ENCODE measurements around the gene ZNF57.
"Not testable (repeated sequence)": the region's sequence is repeated elsewhere in the genome, so short reads cannot be mapped to it uniquely, and the experiment has no call there.

The ZNF57 gene

DNA sequence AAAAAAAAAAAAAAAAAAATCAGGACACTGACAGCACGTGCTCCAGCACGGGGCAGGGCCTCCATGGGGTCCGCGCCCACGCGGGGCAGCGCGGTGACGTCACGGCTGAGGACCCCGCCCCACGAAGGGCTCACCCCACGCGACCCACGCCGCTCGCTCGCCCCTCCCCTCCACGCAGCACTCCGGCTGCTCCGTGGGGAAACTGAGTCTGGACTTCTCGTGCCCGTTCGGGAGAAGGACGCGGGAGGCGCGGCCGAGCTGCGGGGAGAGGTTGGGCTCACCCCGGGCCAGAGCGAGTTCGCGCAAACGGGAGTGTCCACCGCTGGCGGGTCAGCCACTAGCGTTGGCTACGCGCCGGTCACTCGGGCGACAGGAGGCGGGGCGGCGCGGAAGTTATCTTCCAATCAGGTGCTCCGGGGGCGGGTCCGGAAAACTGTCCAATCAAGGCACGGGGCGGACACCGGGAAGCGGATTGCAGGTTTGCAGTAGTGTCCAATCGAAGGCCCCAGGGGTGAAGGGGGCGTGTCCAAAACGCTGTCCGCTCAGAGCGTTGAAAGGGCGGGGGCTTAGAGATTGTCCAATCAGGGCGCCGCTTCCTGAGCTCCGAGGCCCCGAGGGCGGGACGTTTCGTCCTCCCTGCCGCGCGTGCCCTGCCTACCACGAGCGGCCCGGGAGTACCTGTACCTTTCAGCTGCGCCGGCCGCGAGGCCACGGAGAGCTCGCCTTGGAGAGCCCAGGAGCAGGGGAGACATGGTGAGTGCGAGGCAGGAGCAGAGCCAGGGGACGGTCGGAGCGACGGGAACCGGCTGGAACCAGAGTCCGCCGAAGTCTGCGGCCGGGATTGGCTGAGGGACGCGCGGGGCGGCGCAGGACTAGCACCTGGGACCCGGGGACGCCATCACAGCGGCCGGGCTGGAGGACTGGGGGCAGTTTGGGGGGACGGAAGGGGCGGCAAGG lies at the start of gene ZNF57:
Gene ZNF57 (plus strand): TSS at position 633 of the 957 bp plus-strand sequence. CDS start 118 bp downstream, at position 751.
- DNase-seq, result peak; percentile 98

DNA sequence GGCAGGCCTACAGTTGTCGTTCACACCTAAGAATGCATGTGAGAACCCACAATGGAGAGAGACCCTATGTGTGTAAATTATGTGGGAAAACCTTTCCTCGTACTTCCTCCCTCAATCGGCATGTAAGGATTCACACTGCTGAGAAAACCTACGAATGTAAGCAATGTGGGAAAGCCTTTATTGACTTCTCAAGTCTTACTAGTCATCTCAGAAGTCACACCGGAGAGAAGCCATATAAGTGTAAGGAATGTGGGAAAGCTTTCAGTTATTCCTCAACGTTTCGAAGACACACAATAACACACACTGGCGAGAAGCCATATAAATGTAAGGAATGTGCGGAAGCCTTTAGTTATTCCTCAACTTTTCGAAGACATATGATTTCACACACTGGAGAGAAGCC lies 48.1 kb upstream of the ZNF57 start:
- DNase-seq, result no peak

DNA sequence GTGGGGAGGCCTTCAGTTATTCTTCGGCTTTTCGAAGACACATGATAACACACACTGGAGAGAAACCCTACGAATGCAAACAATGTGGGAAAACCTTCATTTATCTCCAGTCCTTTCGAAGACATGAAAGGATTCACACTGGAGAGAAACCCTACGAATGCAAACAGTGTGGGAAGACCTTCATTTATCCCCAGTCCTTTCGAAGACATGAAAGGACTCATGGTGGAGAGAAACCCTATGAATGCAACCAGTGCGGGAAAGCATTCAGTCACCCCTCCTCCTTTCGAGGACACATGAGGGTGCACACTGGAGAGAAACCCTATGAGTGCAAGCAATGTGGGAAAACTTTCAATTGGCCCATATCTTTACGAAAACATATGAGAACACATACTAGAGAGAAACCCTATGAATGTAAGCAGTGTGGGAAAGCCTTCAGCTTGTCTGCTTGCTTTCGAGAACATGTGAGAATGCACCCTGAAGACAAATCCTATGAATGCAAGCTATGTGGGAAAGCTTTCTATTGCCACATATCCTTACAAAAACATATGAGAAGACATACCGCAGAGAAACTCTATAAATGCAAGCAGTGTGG lies 47.6 kb upstream of the ZNF57 start:
- no peak for DNase-seq

DNA sequence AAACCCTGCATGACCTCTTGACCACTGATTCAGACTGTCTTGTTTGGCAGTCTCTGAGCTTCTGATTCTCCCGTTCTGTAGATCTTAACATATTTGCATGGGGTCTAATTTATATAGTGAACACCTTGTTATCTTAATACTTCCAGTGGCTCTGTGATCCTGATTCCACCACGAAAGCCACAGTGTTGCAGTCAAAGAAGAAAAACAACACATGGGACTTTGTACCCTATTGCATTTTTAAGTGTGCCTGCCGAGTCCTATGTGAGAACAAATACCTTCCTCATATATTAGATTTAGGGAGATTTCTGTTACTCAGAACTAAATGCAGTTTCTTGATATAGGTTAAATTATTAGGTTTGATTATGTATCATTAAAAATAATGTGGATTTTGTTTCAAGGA lies 45.9 kb upstream of the ZNF57 start:
- DNase-seq, result no peak

DNA sequence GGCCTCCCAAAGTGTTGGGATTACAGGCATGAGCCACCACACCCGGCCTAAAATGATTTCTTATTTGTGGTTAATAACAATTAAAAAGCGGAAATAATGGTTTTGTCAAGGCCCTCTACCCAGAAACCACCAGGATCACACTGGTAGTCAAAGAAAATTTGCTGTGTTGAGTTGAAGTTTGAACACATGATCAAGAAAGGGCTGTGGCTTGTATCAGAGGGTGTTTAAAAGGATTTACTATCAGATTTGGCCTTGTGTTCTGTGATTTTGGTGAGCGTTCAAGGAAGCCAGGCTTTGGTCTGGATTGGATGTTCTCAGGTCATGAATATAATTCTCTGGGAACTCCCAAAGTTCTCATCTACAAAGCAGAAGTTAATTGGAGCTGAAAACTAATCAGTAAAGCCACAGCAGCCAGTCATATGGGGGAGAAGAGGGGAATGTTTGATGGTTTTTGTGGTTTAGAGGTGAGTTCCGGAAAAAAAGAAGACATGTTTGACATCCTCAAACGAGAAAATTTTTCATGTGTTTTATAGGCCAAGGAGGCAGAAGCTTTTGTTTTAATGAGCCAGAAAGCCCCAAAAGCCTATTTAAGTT lies 44.2 kb upstream of the ZNF57 start:
- no peak for DNase-seq

DNA sequence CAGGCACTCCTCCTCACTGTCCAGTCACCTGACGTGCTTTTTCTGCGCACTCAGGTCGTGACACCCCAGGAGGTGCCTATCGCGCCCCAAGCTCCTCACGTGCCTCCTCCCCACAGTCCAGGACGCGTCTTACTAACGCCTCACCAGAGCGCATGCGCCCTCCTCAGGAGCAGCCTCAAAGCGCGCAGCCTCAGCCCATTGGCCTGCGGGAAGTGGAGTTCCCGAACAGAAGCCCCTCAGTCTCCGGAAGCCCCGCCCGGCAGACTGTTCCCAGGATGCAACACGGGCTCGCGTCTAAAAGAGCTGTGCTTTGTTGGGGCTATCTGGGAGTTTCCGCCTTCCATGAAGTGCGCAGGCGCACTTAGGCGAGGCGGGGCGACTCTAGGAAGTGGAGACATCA lies 41.9 kb upstream of the ZNF57 start:
- no peak for DNase-seq

DNA sequence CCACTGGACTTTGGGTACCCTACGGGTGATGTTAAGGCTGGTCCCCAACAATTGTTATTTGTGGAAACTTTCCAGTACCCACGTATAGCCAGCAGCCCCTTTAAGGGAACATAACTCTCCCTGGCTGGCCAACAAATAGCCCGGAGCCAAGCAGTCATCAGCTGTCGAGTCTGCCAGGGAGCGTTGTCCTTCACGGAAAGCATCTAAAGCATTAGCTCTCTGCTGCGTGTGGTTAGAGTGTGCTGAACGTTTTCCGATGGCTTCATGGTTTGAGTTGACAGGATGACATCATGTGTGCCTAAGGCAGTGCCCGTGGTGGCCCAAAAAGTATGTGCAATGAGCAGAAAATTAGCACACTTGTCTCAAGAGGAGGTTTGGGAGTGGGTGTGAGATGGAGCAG lies 36.9 kb upstream of the ZNF57 start:
- DNase-seq, result no peak

DNA sequence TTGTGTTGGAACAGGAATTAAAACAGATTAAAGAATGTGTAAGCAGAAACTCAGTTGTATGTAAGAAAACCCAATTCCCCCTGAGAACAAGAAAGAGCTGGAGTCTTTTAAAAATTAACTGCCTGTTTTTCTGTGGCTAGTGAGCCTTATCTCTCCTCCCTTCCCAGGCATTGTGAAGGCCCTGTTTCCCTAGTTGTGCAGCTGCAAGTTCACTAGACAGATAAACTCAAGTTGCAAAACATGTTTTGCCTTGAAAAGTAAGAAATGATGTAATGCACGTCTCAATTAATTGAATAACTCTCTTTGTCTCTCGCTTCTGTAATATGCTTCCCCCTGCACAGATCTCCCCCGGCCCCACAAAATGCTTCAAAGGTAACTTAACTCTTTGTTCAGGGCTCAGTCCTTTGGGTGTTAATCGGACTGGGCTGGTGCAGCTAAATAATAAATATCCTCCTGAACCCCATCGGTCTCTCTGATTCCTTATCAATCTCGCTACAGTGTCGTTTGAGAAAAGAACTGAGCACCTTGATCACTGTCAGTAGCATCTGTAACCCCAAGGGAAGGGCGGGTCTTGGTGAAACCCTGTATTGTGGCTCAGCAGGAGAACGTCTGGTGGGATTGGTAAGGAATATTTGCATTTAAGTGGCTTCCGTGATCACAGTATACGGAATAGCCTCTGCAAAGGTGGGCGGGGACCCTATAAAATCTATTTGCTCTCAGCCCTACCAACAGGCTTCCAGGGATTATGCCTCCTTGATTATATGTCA lies 35.2 kb upstream of the ZNF57 start:
- no peak for DNase-seq

DNA sequence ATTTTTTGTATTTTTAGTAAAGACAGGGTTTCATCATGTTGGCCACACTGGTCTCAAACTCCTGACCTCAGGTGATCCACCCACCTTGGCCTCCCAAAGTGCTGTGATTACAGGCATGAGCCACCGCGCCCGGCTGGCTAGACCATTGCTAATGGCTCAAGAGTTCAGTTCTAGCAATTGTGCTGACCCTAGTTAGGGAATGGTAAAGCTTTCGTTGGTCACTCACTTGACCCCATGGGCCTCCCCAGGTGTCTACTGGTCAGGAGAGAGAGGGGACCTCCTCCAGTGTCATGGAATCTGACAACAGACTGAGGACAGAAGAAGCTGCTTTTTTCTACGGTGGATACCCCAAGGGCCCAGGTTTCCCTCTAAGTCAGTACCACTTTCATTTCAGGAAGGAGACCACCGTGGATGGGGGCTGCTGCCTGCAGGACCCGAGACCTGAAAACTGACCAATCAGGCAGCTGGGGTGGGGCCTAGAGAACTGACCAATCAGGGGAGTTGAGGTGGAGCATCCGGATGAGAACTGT lies 34.2 kb upstream of the ZNF57 start:
- DNase-seq, result no peak

DNA sequence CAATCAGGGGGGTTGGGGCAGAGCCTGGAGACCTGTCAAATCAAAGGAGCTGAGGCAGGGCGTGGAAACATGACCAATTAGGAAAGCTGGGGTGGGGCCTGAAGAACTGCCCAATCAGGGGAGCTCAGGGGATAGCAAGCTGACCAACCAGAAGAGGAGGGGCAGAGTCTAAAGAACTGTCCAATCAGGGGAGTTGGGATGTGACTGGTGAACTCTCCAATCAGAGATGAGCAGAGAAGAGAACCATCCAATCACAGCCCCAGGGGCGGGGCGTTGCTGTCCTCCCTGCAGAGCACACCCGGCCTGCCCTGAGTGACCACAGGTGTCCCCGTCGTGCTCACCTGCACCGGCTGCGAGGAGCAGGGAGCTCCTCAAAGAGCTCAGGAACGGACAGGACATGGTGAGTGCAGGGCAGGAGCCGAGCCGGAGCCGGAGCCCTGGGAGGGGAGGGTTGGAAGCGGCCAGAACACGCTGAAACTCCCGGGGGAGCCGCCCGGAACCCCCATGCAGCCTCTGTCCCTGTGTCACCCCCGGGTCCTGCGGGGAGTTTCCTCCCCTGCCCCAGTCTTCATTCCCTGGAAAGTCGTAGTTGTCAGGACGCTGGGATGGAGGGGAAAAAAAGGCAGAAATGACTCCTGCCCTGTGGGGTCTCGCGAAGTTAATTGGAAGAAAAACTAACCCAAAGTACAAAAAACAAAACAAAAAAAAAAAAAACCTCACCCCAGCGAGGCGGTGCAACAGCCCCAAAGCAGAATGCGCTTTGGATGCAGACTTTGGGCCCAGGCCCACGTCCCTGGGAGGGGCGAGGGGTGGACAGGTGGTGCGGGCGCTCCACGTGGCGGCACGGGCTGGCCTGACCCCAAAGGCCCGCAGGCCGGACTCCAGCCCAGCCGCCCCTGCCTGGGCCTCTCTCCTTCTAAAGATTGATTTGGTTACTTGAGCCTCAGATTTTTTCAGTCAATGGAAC lies 33.4 kb upstream of the ZNF57 start, which contains the start of gene ZNF556:
Gene ZNF556 (plus strand): TSS at position 311 of the 967 bp plus-strand sequence. CDS start 87 bp downstream, at position 398.
- no peak for DNase-seq

DNA sequence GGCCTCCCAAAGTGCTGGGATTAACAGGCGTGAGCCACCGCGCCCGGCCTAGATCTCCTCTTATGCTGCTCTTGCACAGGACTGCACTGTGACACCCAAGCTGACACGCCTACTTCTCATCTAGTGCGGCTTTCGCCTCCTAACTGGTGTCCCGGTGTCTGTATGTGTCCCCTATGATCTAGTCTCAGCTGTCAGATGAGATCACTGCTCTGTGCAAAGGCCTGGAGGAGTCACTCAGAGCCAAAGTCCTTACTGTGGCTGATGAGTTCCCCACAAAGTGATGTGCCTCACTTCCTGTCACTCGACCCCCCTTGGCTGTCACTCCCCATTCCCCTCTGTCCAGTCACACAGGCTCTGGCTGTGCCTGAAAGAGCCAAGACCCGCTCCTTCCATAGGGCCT lies 31.1 kb upstream of the ZNF57 start:
- DNase-seq, result no peak

DNA sequence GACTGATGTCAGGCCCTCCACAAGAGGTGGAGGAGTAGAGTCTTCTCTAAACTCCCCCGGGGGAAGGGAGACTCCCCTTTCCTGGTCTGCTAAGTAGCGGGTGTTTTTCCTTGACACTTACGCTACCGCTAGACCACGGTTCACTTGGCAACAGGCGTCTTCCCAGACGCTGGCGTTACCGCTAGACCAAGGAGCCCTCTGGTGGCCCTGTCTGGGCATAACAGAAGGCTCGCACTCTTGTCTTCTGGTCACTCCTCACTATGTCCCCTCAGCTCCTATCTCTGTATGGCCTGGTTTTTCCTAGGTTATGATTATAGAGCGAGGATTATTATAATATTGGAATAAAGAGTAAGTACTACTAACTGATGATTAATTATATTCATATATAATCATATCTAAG lies 28.6 kb upstream of the ZNF57 start:
- DNase-seq, result not testable (repeated sequence)

DNA sequence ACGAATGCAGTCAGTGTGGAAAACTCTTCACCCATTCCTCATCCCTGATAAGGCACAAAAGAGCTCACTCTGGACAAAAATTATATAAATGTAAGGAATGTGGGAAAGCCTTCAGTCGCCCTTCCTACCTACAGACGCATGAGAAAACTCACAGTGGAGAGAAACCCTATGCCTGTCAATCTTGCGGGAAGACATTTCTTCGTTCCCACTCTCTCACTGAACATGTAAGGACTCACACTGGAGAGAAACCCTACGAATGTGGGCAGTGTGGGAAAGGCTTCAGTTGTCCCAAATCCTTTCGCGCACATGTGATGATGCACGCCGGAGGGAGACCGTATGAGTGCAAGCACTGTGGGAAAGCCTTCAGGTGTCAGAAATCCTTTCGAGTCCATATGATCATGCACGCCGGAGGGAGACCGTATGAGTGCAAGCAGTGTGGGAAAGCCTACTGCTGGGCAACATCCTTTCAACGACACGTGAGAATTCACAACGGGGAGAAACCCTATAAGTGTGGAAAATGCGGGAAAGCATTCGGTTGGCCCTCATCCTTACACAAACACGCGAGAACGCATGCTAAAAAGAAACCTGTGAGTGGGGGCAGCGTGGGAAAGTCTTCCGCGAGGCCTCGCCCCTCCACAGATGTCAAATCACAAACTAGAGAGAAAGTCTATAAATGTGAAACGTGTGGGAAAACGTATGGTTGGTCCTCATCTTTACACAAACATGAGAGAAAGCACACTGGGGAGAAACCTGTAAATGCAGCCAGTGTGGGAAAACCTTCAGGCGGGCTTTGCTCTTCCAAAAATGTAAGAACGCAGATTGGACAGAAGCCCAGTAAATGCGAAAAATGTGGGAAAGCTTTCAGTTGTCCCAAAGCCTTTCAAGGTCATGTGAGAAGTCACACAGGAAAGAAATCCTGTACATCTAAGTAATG lies 23.1 kb upstream of the ZNF57 start:
- DNase-seq, result no peak

DNA sequence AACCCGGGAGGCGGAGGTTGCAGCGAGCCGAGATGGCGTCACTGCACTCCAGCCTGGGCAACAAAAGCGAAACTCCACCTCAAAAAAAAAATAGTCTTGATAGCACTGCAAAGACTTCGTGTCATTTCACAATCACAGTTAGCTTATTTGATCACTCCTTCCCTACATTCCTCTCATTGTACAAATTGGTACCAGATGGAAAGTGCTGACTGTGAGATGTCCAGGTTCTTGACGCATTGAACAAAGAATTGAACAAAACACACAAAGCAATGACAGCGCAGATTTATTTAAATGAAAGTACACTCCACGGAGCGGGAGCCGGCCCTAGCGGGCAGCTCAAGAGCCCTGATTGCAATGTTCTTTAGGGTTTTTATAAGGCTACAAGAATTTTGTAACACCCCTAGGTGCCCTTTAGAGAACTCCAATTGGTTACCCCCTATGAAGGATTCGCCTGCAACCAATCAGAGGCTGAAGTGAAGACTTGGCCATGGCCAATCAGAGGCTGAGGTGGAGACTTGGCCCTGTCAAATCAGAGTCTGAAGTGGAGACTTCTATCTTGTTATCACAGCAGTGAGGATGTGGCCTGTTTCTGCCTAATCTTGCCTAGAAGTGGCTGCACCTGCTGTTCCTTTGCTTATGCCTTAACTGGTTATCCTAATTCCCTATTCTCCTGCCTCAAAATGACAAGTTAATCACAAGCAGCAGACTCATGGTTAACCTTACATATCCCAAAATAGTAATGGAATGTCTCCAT lies 16.9 kb upstream of the ZNF57 start:
- DNase-seq, result no peak

DNA sequence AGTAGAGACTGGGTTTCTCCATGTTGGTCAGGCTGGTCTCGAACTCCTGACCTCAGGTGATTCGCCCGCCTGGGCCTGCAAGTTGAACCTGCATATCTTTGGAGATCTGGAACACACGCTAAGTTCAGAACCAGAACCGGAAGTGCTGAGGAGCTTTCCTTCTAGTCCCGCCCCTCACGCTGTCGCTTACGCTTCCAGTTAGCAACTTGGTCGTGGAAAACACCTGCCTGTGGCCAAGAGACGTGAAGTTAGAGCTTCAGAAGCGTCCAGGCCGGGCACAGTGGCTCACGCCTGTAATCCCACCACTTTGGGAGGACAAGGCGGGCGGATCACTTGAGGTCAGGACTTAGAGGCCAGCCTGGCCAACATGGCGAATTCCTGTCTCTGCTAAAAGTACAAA lies 15.0 kb upstream of the ZNF57 start:
- no peak for DNase-seq

DNA sequence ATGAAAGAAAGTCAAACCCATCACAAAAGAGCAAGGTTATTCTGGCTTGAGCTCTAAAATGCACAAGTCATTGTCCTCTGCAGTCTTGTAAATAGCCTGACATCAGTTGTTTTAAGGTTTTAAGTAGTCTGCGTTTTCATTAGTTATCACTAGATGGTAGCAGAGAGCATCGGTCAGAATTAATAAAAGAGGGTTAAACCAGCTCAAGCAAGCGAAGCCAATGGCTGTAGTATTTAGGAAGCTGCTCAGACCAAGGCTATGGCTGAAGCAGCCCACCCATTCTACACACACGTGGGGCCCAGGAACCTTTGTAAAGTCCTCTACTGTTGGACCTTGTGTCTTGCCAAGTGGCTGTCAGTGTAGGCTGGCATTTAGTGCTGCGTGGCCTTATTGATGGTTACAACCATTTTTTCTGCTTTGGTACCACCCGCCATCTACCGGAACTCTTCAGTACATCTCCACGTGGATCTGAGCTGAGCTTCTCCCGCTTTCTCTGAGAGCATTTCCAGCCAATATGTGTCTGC lies 13.3 kb upstream of the ZNF57 start:
- DNase-seq, result no peak

DNA sequence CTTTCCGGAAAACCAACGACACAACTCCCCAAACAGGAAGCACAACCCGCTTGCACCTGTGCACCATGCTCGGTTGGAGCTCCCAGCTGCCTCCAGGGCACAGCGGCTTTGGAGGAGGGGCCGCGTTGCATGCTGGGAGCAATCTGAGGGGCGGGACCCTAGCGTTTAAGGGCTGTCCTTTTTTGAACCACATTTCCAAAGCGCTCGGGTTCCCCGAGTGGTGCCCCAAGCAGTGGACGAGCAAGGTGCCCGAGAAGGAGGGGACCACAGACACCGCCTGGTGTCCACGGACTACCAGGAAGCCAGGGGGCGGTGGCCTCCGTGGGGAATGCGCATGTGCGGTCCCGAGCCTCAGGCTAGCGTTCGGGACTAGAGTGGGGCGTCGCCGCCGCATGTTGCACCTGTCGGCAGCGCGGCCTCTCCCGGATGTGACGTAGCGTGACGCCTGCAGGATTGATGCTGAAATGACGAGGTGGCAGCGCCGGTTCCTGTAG lies 11.9 kb upstream of the ZNF57 start:
- peak; percentile 30 for DNase-seq

DNA sequence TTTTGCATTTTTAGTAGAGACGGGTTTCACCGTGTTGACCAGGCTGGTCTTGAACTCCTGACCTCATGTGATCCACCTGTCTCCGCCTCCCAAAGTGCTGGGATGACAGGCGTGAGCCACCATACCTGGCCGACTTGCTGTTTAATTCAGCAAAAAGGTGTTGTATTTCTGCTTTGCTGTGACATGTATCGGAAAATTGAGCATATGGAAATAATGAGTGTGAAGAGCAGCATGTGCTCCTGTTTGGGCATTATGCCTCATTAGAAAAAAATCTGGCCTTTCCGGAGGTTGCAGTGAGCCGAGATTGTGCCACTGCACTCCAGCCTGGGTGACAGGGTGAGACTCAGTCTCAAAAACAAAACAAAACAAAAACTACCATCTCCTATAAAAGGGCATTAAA lies 10.2 kb upstream of the ZNF57 start:
- DNase-seq, result not testable (repeated sequence)

DNA sequence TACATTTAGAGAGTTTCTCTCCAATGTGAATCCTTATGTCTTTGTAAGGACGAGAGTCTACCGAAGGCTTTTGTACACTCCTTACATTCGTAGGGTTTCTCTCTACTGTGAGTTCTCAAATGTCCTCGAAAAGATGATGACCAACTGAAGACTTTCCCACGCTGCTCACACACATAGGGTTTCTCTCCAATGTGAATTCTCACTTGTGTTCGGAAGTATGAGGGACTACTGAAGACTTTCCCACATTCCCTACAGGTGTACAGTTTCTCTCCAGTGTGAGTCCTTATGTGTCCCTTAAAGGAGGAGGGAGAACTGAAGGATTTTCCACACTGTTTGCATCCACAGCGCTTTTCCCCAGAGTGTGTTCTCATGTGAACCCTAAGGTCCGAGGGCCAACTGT lies 4.0 kb upstream of the ZNF57 start:
- DNase-seq, result no peak
